Fibroblast of villous mesenchyme (primary cell): ENCODE data around the gene NEGR1. TPM values are rescaled to one million over a fixed set of nuclear protein-coding genes. Genes with fewer than 3 reads are reported as not detected.
A peak's percentile ranks its signal among the peaks of the same experiment; 100 is the strongest.

Source experiments
- DNase-seq: peaks from one replicate; pipeline ENCODE4 v3.0.0-alpha.2; 2010; ENCODE audit warnings: low read depth
- H3K4me3 ChIP-seq: 2 replicates; pipeline ENCODE4 v1.5.1; 2011; ENCODE audit warnings: low read depth, mild to moderate bottlenecking, low read length
- CTCF ChIP-seq: IDR thresholded peaks from 2 replicates; pipeline ENCODE4 v1.5.1; 2012; ENCODE audit warnings: low read depth, mild to moderate bottlenecking, low read length; ENCODE audit not compliant: insufficient read depth
- total RNA-seq: library from RNA; depleted of rRNA; stranded (reverse); fragments of >200 nt; gene quantifications from 2 replicates; pipeline ENCODE4 v1.2.3, GENCODE V29; 2012

NEGR1 gene
- total RNA-seq, 1 donor, result 13.8 TPM

GRCh38 chr1:71582673-71583072 lies 699.7 kb downstream of the NEGR1 start:
- no peak overlapping the region for H3K4me3 ChIP-seq
- TF ChIP-seq CTCF, result no peak
- no peak for DNase-seq

GRCh38 chr1:71577451-71578131 lies 704.7 kb downstream of the NEGR1 start:
- no peak for DNase-seq
- TF ChIP-seq CTCF, result no peak

GRCh38 chr1:71572038-71572437 lies 710.3 kb downstream of the NEGR1 start:
- no peak for TF ChIP-seq CTCF
- peak; percentile 47 for DNase-seq

More at GRCh38 chr1:71577451-71578131, 704.7 kb downstream of the NEGR1 start:
- H3K4me3 ChIP-seq, result no peak overlapping the region

GRCh38 chr1:71566413-71566812 lies 715.9 kb downstream of the NEGR1 start:
- no peak for TF ChIP-seq CTCF
- no peak overlapping the region for H3K4me3 ChIP-seq
- DNase-seq, result no peak

More at GRCh38 chr1:71572038-71572437, 710.3 kb downstream of the NEGR1 start:
- no peak overlapping the region for H3K4me3 ChIP-seq

- DNase-seq, result no peak
- TF ChIP-seq CTCF, result no peak
- H3K4me3 ChIP-seq, result no peak overlapping the region
These were observed 716.5 kb downstream of the NEGR1 start for GRCh38 chr1:71565831-71566230.

- TF ChIP-seq CTCF, result no peak
- H3K4me3 ChIP-seq, result no peak overlapping the region
- peak; percentile 28 for DNase-seq
These were observed 717.1 kb downstream of the NEGR1 start for GRCh38 chr1:71565262-71565661.

- H3K4me3 ChIP-seq, result no peak overlapping the region
- TF ChIP-seq CTCF, result no peak
- no peak for DNase-seq
These were observed 720.0 kb downstream of the NEGR1 start for GRCh38 chr1:71562298-71562697.
